Aorta (tissue), 5 donors: ENCODE data around the gene PRDM13. TPM values are rescaled to one million over a fixed set of nuclear protein-coding genes. Genes with fewer than 3 reads are reported as not detected.
"Not testable (repeated sequence)": the region's sequence is repeated elsewhere in the genome, so short reads cannot be mapped to it uniquely, and the experiment has no call there.

Experiments used
- ATAC-seq: fragments of 200-7000 bp; cut with Tn5 transposase; one replicate; pipeline ENCODE4 v1.9.1; 2022; ENCODE audit warnings: moderate library complexity; ENCODE audit not compliant: low FRiP score
- DNase-seq, 2 donors: peaks; one replicate each; pipeline ENCODE4 v3.0.0-alpha.2; 2020
- H3K27ac ChIP-seq, 2 donors: one replicate each; pipeline ENCODE4 v1.5.1; 2013; ENCODE audit warnings: low read length in 2 of 2, mild to moderate bottlenecking in 2 of 2, moderate library complexity in 2 of 2, control low read depth in 1 of 2, inconsistent platforms in 1 of 2, low read depth in 1 of 2
- H3K27me3 ChIP-seq, 2 donors: one replicate each; pipeline ENCODE4 v1.6.1; 2013; ENCODE audit warnings: control low read depth in 1 of 2, low read length in 1 of 2, mild to moderate bottlenecking in 1 of 2, moderate library complexity in 1 of 2; ENCODE audit not compliant: insufficient read depth in 2 of 2, control insufficient read depth in 1 of 2
- H3K36me3 ChIP-seq, 2 donors: one replicate each; pipeline ENCODE4 v1.6.1; 2013; ENCODE audit warnings: control low read depth in 1 of 2, low read length in 1 of 2, mild to moderate bottlenecking in 1 of 2; ENCODE audit not compliant: insufficient read depth in 2 of 2, control insufficient read depth in 1 of 2
- H3K4me1 ChIP-seq, 2 donors: one replicate each; pipeline ENCODE4 v1.6.1; 2013; ENCODE audit warnings: low read length in 2 of 2, control low read depth in 1 of 2, mild to moderate bottlenecking in 1 of 2, moderate library complexity in 1 of 2; ENCODE audit not compliant: insufficient read depth in 2 of 2, control insufficient read depth in 1 of 2
- H3K4me3 ChIP-seq, 2 donors: one replicate each; pipeline ENCODE4 v1.5.1; 2013; ENCODE audit warnings: low read length in 2 of 2, control low read depth in 1 of 2, mild to moderate bottlenecking in 1 of 2
- H3K9me3 ChIP-seq: one replicate; pipeline ENCODE4 v1.6.1; 2013; ENCODE audit warnings: mild to moderate bottlenecking, low read length; ENCODE audit not compliant: control insufficient read depth
- WGBS, 2 donors: extraction: QIAGEN DNeasy Blood & Tissue Kit; methylation state at CpG; one replicate each; pipeline ENCODE4 v1.1.7; 2013; 5-methylcytosine and 5-hydroxymethylcytosine counted together
- intact Hi-C, 2 donors: fragments of 100-400 bp; cut with DNase I; formaldehyde crosslinking; loops; one replicate each; pipeline versions ENCODE4 v1.14.2 to v1.15.0; 2022
- polyA plus RNA-seq, 2 donors: library from polyadenylated mRNA; stranded (reverse); fragments of 200-250 nt; gene quantifications; one replicate each; pipeline ENCODE4 v1.2.3, GENCODE V29; 2013
- total RNA-seq, 2 donors: library from RNA; stranded (reverse); fragmentation: NEBNext Ultra II Directional; extraction: Animal tissue kit (Norgen Biotek cat#: 25700); gene quantifications; one replicate each; pipeline ENCODE4 v1.2.1, GENCODE V29; 2021
- donor health status: healthy with polysubstance abuse.
- donor health status: Bipolar disorder and iron deficiency.
- donor health status: DM: no; HTN: no; CAD: no.
- donor health status: DM: no; HTN: no; CAD: no.
- donor health status: DM: yes; HTN: yes; CAD: no.

The PRDM13 gene
- total and polyA plus RNA-seq, 4 donors, result not detected

- intact Hi-C loops, result loop anchor here in 1 of 2 donors (10.0 kb wide), 1 partner anchor 790 kb away; no protein-coding TSS in a partner anchor
- 4 to 5% methylated on average over 54 to 55 of the region's 55 CpGs for WGBS, 2 donors
- Histone ChIP-seq H3K4me1 (no peaks in the 10 kb centered on the region), H3K9me3 (no peaks in the 10 kb centered on the region), H3K27me3 (peaks cover 0 to 1% of the 10 kb centered on the region in 2 donors), H3K4me3 (no peak overlapping the region), H3K36me3 (no peaks in the 10 kb centered on the region), H3K27ac (no peak overlapping the region)
- DNase-seq (no peak), ATAC-seq (peak; percentile 23)
Measured at GRCh38 chr6:99614430-99615186, 8.0 kb downstream of the PRDM13 start.

DNA sequence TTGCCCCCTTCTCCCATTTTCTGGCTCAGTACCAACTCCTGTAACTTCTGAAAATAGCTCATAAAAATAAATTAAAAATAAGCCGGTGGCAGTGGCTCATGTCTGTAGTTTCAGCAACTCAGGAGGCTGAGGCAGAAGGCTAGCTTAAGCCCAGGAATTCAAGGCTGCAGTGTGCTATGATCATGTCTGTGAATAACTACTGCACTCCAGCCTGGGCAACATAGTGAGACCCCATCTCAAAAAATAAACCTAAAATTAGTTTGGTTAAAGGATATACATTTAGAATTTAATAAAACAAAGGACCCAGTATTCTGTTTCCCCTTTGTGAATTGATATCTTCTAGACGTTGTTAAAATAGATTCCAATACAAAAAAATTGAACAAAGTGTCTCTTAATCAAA lies 10.5 kb downstream of the PRDM13 start:
- peaks cover 0 to 1% of the 10 kb centered on the region in 2 donors for H3K27me3 ChIP-seq
- H3K27ac ChIP-seq, result no peak overlapping the region
- no peaks in the 10 kb centered on the region for H3K9me3 ChIP-seq
- ATAC-seq, result no peak
- intact Hi-C loops, result loop anchor here in 1 of 2 donors (10.0 kb wide), 1 partner anchor 792 kb away; no protein-coding TSS in a partner anchor
- H3K4me1 ChIP-seq, result no peaks in the 10 kb centered on the region
- 23 to 31% methylated on average over 2 of the region's 2 CpGs for WGBS, 2 donors
- H3K4me3 ChIP-seq, result no peak overlapping the region
- H3K36me3 ChIP-seq, result no peaks in the 10 kb centered on the region
- DNase-seq, result no peak

- intact Hi-C loops, result loop anchor here in 1 of 2 donors (10.0 kb wide), 1 partner anchor 794 kb away; no protein-coding TSS in a partner anchor
- 4 to 5% methylated on average over 61 to 65 of the region's 65 CpGs for WGBS, 2 donors
- no peak overlapping the region for H3K27ac ChIP-seq
- H3K4me1 ChIP-seq, result no peaks in the 10 kb centered on the region
- no peak for ATAC-seq
- H3K9me3 ChIP-seq, result no peaks in the 10 kb centered on the region
- H3K27me3 ChIP-seq, result no peaks in the 10 kb centered on the region
- no peak for DNase-seq
- H3K4me3 ChIP-seq, result no peak overlapping the region
- no peaks in the 10 kb centered on the region for H3K36me3 ChIP-seq
Measured at GRCh38 chr6:99618649-99619408, 12.2 kb downstream of the PRDM13 start.

DNA sequence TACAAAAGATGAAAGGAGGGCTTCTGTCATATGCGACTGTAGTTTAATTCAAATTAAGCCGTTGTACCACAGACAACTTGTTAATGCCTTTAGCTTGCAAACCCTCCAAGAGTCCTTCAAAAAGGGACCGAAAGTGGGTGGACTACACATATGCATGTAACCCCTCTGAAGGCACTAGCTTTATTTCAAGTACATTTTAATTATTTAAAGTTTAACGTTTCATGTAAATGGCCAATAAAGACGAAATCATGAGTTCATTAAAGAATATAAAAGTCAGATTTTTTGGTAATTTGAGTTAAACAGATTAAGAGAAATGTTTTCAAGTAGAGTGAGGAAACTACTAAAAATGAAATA lies 12.8 kb downstream of the PRDM13 start:
- 15 to 18% methylated on average over 5 of the region's 5 CpGs for WGBS, 2 donors
- H3K9me3 ChIP-seq, result no peaks in the 10 kb centered on the region
- intact Hi-C loops, result loop anchor here in 1 of 2 donors (10.0 kb wide), 1 partner anchor 795 kb away; no protein-coding TSS in a partner anchor
- H3K4me3 ChIP-seq, result no peak overlapping the region
- H3K4me1 ChIP-seq, result no peaks in the 10 kb centered on the region
- no peaks in the 10 kb centered on the region for H3K36me3 ChIP-seq
- ATAC-seq (no peak), DNase-seq (no peak)
- no peak overlapping the region for H3K27ac ChIP-seq
- H3K27me3 ChIP-seq, result no peaks in the 10 kb centered on the region

- H3K27me3 ChIP-seq, ATAC-seq, intact Hi-C loops: not testable (repeated sequence)
Measured at GRCh38 chr6:99622044-99622443, 15.4 kb downstream of the PRDM13 start.

GRCh38 chr6:99629293-99629692 lies 22.7 kb downstream of the PRDM13 start:
- 51 to 57% methylated on average over 3 of the region's 3 CpGs for WGBS, 2 donors

More at GRCh38 chr6:99622044-99622443, 15.4 kb downstream of the PRDM13 start:
- H3K4me1 ChIP-seq, H3K4me3 ChIP-seq, H3K27ac ChIP-seq, H3K9me3 ChIP-seq, H3K36me3 ChIP-seq, DNase-seq: not testable (repeated sequence)
- WGBS, 2 donors, result 86 to 91% methylated on average over 2 of the region's 2 CpGs

GRCh38 chr6:99637629-99638028 lies 31.0 kb downstream of the PRDM13 start:
- Histone ChIP-seq H3K36me3 (no peaks in the 10 kb centered on the region), H3K27me3 (no peaks in the 10 kb centered on the region), H3K4me3 (no peak overlapping the region), H3K4me1 (no peaks in the 10 kb centered on the region), H3K27ac (no peak overlapping the region), H3K9me3 (peaks cover 6% of the 10 kb centered on the region)
- ATAC-seq (no peak), DNase-seq (no peak)
- intact Hi-C loops, result no loop called here
- WGBS, 2 donors, result 47 to 56% methylated on average over 1 of the region's 1 CpG

More at GRCh38 chr6:99629293-99629692, 22.7 kb downstream of the PRDM13 start:
- Histone ChIP-seq H3K4me1 (no peaks in the 10 kb centered on the region), H3K4me3 (no peak overlapping the region), H3K27ac (no peak overlapping the region), H3K36me3 (no peaks in the 10 kb centered on the region), H3K27me3 (no peaks in the 10 kb centered on the region), H3K9me3 (peaks cover 1% of the 10 kb centered on the region)
- intact Hi-C loops, result no loop called here
- peak; percentile 54 for ATAC-seq
- no peak for DNase-seq

GRCh38 chr6:99638358-99638757 lies 31.7 kb downstream of the PRDM13 start:
- intact Hi-C loops, ATAC-seq, DNase-seq, H3K4me3 ChIP-seq, H3K4me1 ChIP-seq, H3K9me3 ChIP-seq, H3K27me3 ChIP-seq, H3K36me3 ChIP-seq, H3K27ac ChIP-seq: not testable (repeated sequence)
- 84 to 97% methylated on average over 1 of the region's 1 CpG for WGBS, 2 donors
